Measurements from ENCODE around the gene PTPRG. TPM values are rescaled to one million over a fixed set of nuclear protein-coding genes. Genes with fewer than 3 reads are reported as not detected.

Gene PTPRG
- total RNA-seq, 1 experiment from 2014 or later, result 11.7 TPM

- Histone ChIP-seq H3K36me3 (ENCODE audit: insufficient read depth, low read length, poor library complexity, severe bottlenecking) (no peaks in the 10 kb centered on the region), H3K27me3 (replicated peaks; ENCODE audit: insufficient read depth, low read depth, low read length, poor library complexity) (no peaks in the 10 kb centered on the region), H3K9me3 (ENCODE audit: low read depth, low read length, poor library complexity, severe bottlenecking) (no peaks in the 10 kb centered on the region), H3K4me1 (ENCODE audit: insufficient read depth, low read length, poor library complexity, severe bottlenecking) (no peaks in the 10 kb centered on the region), H3K4me3 (ENCODE audit: low read depth, low read length, poor library complexity, severe bottlenecking) (no peak overlapping the region), H3K27ac (ENCODE audit: low read depth, low read length, poor library complexity, severe bottlenecking) (no peak overlapping the region)
- intact Hi-C loops (cut with micrococcal nuclease; ENCODE audit: unreplicated experiment), result no loop called here
- BruUV-seq (replicated peaks), result no TSS peak
- TF ChIP-seq CTCF (conservative IDR thresholded peaks at IDR 0.05; ENCODE audit: low read depth, low read length) (no peak), EZH2 (IDR thresholded peaks at IDR 0.05; ENCODE audit: borderline replicate concordance, low read depth, low read length, poor library complexity, severe bottlenecking) (no peak)
- DNase-seq (ENCODE audit: low spot score), result no peak
- CTCF ChIA-PET, result no interaction called here
- POLR2A ChIA-PET (ENCODE audit: low non-redundant PET), result no interaction called here
These were observed 41.1 kb downstream of the PTPRG start for GRCh38 chr3:61602466-61602865.

- POLR2A ChIA-PET (ENCODE audit: low non-redundant PET), result no interaction called here
- H3K4me1 ChIP-seq (ENCODE audit: insufficient read depth, low read length, poor library complexity, severe bottlenecking), result no peaks in the 10 kb centered on the region
- intact Hi-C loops (cut with micrococcal nuclease; ENCODE audit: unreplicated experiment), result no loop called here
- no peak for TF ChIP-seq CTCF (conservative IDR thresholded peaks at IDR 0.05; ENCODE audit: low read depth, low read length)
- TF ChIP-seq EZH2 (IDR thresholded peaks at IDR 0.05; ENCODE audit: borderline replicate concordance, low read depth, low read length, poor library complexity, severe bottlenecking), result no peak
- no TSS peak for BruUV-seq (replicated peaks)
- CTCF ChIA-PET, result no interaction called here
- no peaks in the 10 kb centered on the region for H3K9me3 ChIP-seq (ENCODE audit: low read depth, low read length, poor library complexity, severe bottlenecking)
- H3K27me3 ChIP-seq (replicated peaks; ENCODE audit: insufficient read depth, low read depth, low read length, poor library complexity), result no peaks in the 10 kb centered on the region
- H3K4me3 ChIP-seq (ENCODE audit: low read depth, low read length, poor library complexity, severe bottlenecking), result no peak overlapping the region
- H3K27ac ChIP-seq (ENCODE audit: low read depth, low read length, poor library complexity, severe bottlenecking), result no peak overlapping the region
- H3K36me3 ChIP-seq (ENCODE audit: insufficient read depth, low read length, poor library complexity, severe bottlenecking), result no peaks in the 10 kb centered on the region
- no peak for DNase-seq (ENCODE audit: low spot score)
These were observed 44.3 kb downstream of the PTPRG start for GRCh38 chr3:61605589-61606175.

- H3K4me1 ChIP-seq (ENCODE audit: insufficient read depth, low read length, poor library complexity, severe bottlenecking), result no peaks in the 10 kb centered on the region
- H3K27ac ChIP-seq (ENCODE audit: low read depth, low read length, poor library complexity, severe bottlenecking), result no peak overlapping the region
- no peaks in the 10 kb centered on the region for H3K27me3 ChIP-seq (replicated peaks; ENCODE audit: insufficient read depth, low read depth, low read length, poor library complexity)
- no peak overlapping the region for H3K4me3 ChIP-seq (ENCODE audit: low read depth, low read length, poor library complexity, severe bottlenecking)
- POLR2A ChIA-PET (ENCODE audit: low non-redundant PET), result no interaction called here
- DNase-seq (ENCODE audit: low spot score), result no peak
- no peaks in the 10 kb centered on the region for H3K9me3 ChIP-seq (ENCODE audit: low read depth, low read length, poor library complexity, severe bottlenecking)
- no TSS peak for BruUV-seq (replicated peaks)
- H3K36me3 ChIP-seq (ENCODE audit: insufficient read depth, low read length, poor library complexity, severe bottlenecking), result no peaks in the 10 kb centered on the region
- intact Hi-C loops (cut with micrococcal nuclease; ENCODE audit: unreplicated experiment), result no loop called here
- no peak for TF ChIP-seq CTCF (conservative IDR thresholded peaks at IDR 0.05; ENCODE audit: low read depth, low read length)
- no peak for TF ChIP-seq EZH2 (IDR thresholded peaks at IDR 0.05; ENCODE audit: borderline replicate concordance, low read depth, low read length, poor library complexity, severe bottlenecking)
- CTCF ChIA-PET, result no interaction called here
These were observed 44.8 kb downstream of the PTPRG start for GRCh38 chr3:61606196-61606595.
